Large intestine (tissue), 3 donors: Measurements from ENCODE around the gene FAM53A. TPM values are rescaled to one million over a fixed set of nuclear protein-coding genes. Genes with fewer than 3 reads are reported as not detected.

ENCODE experiments used
- DNase-seq, 2 donors: peaks; one replicate each; pipeline versions ENCODE4 v3.0.0 to v3.0.0-alpha.2; 2013
- H3K27ac ChIP-seq: one replicate; pipeline ENCODE4 v1.5.1; 2013; ENCODE audit warnings: low read length
- H3K27me3 ChIP-seq: 2 replicates; pipeline ENCODE4 v1.6.1; 2013; ENCODE audit warnings: low read length; ENCODE audit not compliant: control insufficient read depth, insufficient read depth
- H3K36me3 ChIP-seq: 2 replicates; pipeline ENCODE4 v1.6.1; 2013; ENCODE audit warnings: low read length; ENCODE audit not compliant: control insufficient read depth, insufficient read depth
- H3K4me1 ChIP-seq: one replicate; pipeline ENCODE4 v1.6.1; 2013; ENCODE audit warnings: low read length; ENCODE audit not compliant: control insufficient read depth, insufficient read depth
- H3K4me3 ChIP-seq: one replicate; pipeline ENCODE4 v1.5.1; 2013; ENCODE audit warnings: low read length
- H3K9me3 ChIP-seq: one replicate; pipeline ENCODE4 v1.6.1; 2013; ENCODE audit warnings: mild to moderate bottlenecking, low read depth, low read length, moderate library complexity; ENCODE audit not compliant: control insufficient read depth
- WGBS: methylation state at CpG from one replicate; pipeline ENCODE4 v1.1.5; 2013; ENCODE audit warnings: low lambda C conversion rate; ENCODE audit not compliant: insufficient coverage; 5-methylcytosine and 5-hydroxymethylcytosine counted together
- polyA plus RNA-seq: library from polyadenylated mRNA; unstranded; fragments of 120-200 nt; gene quantifications from one replicate; pipeline ENCODE4 v1.2.1, GENCODE V29; 2013

FAM53A gene
- polyA plus RNA-seq, 1 donor = 0.84 TPM

- Histone ChIP-seq H3K4me1 (no peaks in the 10 kb centered on the region), H3K9me3 (no peaks in the 10 kb centered on the region), H3K36me3 (no peaks in the 10 kb centered on the region), H3K27ac (no peak overlapping the region), H3K27me3 (no peaks in the 10 kb centered on the region), H3K4me3 (no peak overlapping the region)
- WGBS = no CpG with 5 or more reads among the region's 12 CpGs
- no peak for DNase-seq
These were observed 25.5 kb downstream of the FAM53A start for GRCh38 chr4:1658581-1658980.

- Histone ChIP-seq H3K27me3 (no peaks in the 10 kb centered on the region), H3K9me3 (no peaks in the 10 kb centered on the region), H3K27ac (no peak overlapping the region), H3K4me3 (no peak overlapping the region), H3K36me3 (no peaks in the 10 kb centered on the region), H3K4me1 (no peaks in the 10 kb centered on the region)
- 100% methylated on average over 1 of the region's 12 CpGs for WGBS
- DNase-seq = no peak
These were observed 26.0 kb downstream of the FAM53A start for GRCh38 chr4:1658146-1658545.

GRCh38 chr4:1656986-1657385, 27.1 kb downstream of the FAM53A start:
- Histone ChIP-seq H3K36me3 (no peaks in the 10 kb centered on the region), H3K27me3 (no peaks in the 10 kb centered on the region), H3K9me3 (peaks cover 8% of the 10 kb centered on the region), H3K4me3 (no peak overlapping the region), H3K4me1 (no peaks in the 10 kb centered on the region), H3K27ac (no peak overlapping the region)
- no peak for DNase-seq
- WGBS = no CpG with 5 or more reads among the region's 19 CpGs

- H3K27ac ChIP-seq = no peak overlapping the region
- H3K36me3 ChIP-seq = no peaks in the 10 kb centered on the region
- no peaks in the 10 kb centered on the region for H3K4me1 ChIP-seq
- no peaks in the 10 kb centered on the region for H3K27me3 ChIP-seq
- no peak overlapping the region for H3K4me3 ChIP-seq
- H3K9me3 ChIP-seq = peaks cover 10% of the 10 kb centered on the region
- no CpG with 5 or more reads among the region's 5 CpGs for WGBS
- DNase-seq = no peak
These were observed 28.0 kb downstream of the FAM53A start for GRCh38 chr4:1656132-1656531.

GRCh38 chr4:1655676-1656075, 28.4 kb downstream of the FAM53A start:
- Histone ChIP-seq H3K36me3 (no peaks in the 10 kb centered on the region), H3K4me1 (no peaks in the 10 kb centered on the region), H3K4me3 (no peak overlapping the region), H3K9me3 (peaks cover 10% of the 10 kb centered on the region), H3K27me3 (no peaks in the 10 kb centered on the region), H3K27ac (no peak overlapping the region)
- WGBS = no CpG with 5 or more reads among the region's 18 CpGs
- DNase-seq = no peak

GRCh38 chr4:1655081-1655480, 29.0 kb downstream of the FAM53A start:
- Histone ChIP-seq H3K36me3 (no peaks in the 10 kb centered on the region), H3K9me3 (peaks cover 10% of the 10 kb centered on the region), H3K27ac (no peak overlapping the region), H3K4me3 (no peak overlapping the region), H3K27me3 (no peaks in the 10 kb centered on the region), H3K4me1 (no peaks in the 10 kb centered on the region)
- no CpG with 5 or more reads among the region's 47 CpGs for WGBS
- DNase-seq = no peak

GRCh38 chr4:1654216-1654955, 29.7 kb downstream of the FAM53A start:
- Histone ChIP-seq H3K4me3 (no peak overlapping the region), H3K27me3 (no peaks in the 10 kb centered on the region), H3K36me3 (no peaks in the 10 kb centered on the region), H3K27ac (no peak overlapping the region), H3K4me1 (no peaks in the 10 kb centered on the region), H3K9me3 (peaks cover 10% of the 10 kb centered on the region)
- no peak for DNase-seq
- WGBS = no CpG with 5 or more reads among the region's 23 CpGs

GRCh38 chr4:1653776-1654175, 30.3 kb downstream of the FAM53A start:
- Histone ChIP-seq H3K4me3 (no peak overlapping the region), H3K36me3 (no peaks in the 10 kb centered on the region), H3K9me3 (peaks cover 10% of the 10 kb centered on the region), H3K27me3 (no peaks in the 10 kb centered on the region), H3K4me1 (no peaks in the 10 kb centered on the region), H3K27ac (no peak overlapping the region)
- DNase-seq = no peak
- no CpG with 5 or more reads among the region's 10 CpGs for WGBS

- H3K36me3 ChIP-seq = no peaks in the 10 kb centered on the region
- H3K9me3 ChIP-seq = peaks cover 10% of the 10 kb centered on the region
- H3K4me1 ChIP-seq = no peaks in the 10 kb centered on the region
- no peak overlapping the region for H3K27ac ChIP-seq
- no peaks in the 10 kb centered on the region for H3K27me3 ChIP-seq
- no CpG with 5 or more reads among the region's 13 CpGs for WGBS
- H3K4me3 ChIP-seq = no peak overlapping the region
- no peak for DNase-seq
These were observed 32.0 kb downstream of the FAM53A start for GRCh38 chr4:1652088-1652487.

- no peak for DNase-seq
- WGBS = no CpG with 5 or more reads among the region's 13 CpGs
- no peaks in the 10 kb centered on the region for H3K27me3 ChIP-seq
- no peaks in the 10 kb centered on the region for H3K4me1 ChIP-seq
- no peak overlapping the region for H3K27ac ChIP-seq
- no peaks in the 10 kb centered on the region for H3K36me3 ChIP-seq
- H3K9me3 ChIP-seq = peaks cover 10% of the 10 kb centered on the region
- no peak overlapping the region for H3K4me3 ChIP-seq
These were observed 32.5 kb downstream of the FAM53A start for GRCh38 chr4:1651609-1652008.

GRCh38 chr4:1648962-1649361, 35.2 kb downstream of the FAM53A start:
- DNase-seq = no peak
- WGBS = 90% methylated on average over 2 of the region's 3 CpGs
- no peaks in the 10 kb centered on the region for H3K36me3 ChIP-seq
- no peaks in the 10 kb centered on the region for H3K27me3 ChIP-seq
- no peak overlapping the region for H3K4me3 ChIP-seq
- H3K4me1 ChIP-seq = no peaks in the 10 kb centered on the region
- no peak overlapping the region for H3K27ac ChIP-seq
- H3K9me3 ChIP-seq = peaks cover 10% of the 10 kb centered on the region
